ENCODE results near the gene GPR107. TPM values are rescaled to one million over a fixed set of nuclear protein-coding genes. Genes with fewer than 3 reads are reported as not detected.

The GPR107 gene
- total and polyA plus RNA-seq, 3 experiments from 2014 or later, result 4.2 to 21.4 (median 21.3) TPM

DNA sequence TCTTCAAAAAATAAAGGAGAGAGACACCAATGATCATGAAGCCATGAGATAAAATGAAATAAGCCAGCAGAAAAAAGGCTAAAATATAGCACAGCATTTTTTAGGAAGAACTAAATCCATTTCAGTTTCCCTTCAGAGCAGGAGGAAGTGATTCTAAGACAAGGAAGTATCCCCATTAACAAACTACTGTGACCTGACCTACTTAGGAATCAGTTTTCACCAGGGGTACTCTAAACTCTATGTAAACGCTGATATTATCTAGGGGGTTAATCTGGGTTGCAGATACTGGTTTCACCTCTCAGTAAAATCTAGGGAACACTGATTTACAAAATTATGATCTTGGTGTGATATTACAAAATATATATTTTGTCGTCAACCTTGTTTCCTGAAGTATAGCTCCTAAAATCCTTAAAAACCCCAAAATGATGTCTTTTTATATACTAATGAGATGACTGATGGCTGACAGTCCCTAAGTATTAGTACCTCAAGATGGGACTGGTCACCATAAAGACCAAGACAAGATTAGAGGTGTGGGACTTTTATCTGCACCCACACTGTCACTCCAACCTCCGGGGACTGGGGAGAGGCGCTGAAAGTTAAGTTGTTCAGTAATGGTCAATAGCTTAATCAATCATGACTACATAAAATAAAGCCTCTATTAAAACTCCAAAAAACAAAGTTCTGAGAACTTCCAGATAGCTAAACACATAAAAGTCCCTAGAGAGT, 7.8 kb upstream of the GPR107 start:
- Histone ChIP-seq H3K4me1 (ENCODE audit: insufficient read depth, low read length) (peaks cover 26% of the 10 kb centered on the region), H3K4me3 (ENCODE audit: low read length) (no peak overlapping the region), H3K36me3 (ENCODE audit: insufficient read depth, low read length) (no peaks in the 10 kb centered on the region), H3K27ac (ENCODE audit: low read depth, low read length) (no peak overlapping the region), H3K27me3 (ENCODE audit: insufficient read depth, low read length, poor library complexity, severe bottlenecking) (no peaks in the 10 kb centered on the region), H3K9me3 (ENCODE audit: low read length) (no peaks in the 10 kb centered on the region)
- Mint-ChIP-seq H3K36me3 (peaks cover 0 to 16% (median 6%) of the 10 kb centered on the region in 3 donors), H3K27ac (peak overlapping the region; percentile 58 to 98 (median 83)), H3K4me3 (peak overlapping the region in 6 of 7 donors; percentile 29 to 98 (median 82)), H3K27me3 (peaks cover 0 to 4% of the 10 kb centered on the region in 2 donors), H3K9me3 (peaks cover 0 to 3% (median 0%) of the 10 kb centered on the region in 5 donors), H3K4me1 (peaks cover 39 to 51% (median 41%) of the 10 kb centered on the region in 3 donors)
- POLR2A ChIA-PET, result interaction anchor here (0.5 to 3.5 kb wide), 4 partner anchors 8 to 158 kb away, joined by 3 to 29 read pairs (median 9); partner anchors contain the start of gene GPR107
- DNase-seq, result no peak
- CTCF ChIA-PET, result interaction anchor here (0.7 kb wide), 1 partner anchor 74 kb away, joined by 3 read pairs; no protein-coding TSS in a partner anchor

DNA sequence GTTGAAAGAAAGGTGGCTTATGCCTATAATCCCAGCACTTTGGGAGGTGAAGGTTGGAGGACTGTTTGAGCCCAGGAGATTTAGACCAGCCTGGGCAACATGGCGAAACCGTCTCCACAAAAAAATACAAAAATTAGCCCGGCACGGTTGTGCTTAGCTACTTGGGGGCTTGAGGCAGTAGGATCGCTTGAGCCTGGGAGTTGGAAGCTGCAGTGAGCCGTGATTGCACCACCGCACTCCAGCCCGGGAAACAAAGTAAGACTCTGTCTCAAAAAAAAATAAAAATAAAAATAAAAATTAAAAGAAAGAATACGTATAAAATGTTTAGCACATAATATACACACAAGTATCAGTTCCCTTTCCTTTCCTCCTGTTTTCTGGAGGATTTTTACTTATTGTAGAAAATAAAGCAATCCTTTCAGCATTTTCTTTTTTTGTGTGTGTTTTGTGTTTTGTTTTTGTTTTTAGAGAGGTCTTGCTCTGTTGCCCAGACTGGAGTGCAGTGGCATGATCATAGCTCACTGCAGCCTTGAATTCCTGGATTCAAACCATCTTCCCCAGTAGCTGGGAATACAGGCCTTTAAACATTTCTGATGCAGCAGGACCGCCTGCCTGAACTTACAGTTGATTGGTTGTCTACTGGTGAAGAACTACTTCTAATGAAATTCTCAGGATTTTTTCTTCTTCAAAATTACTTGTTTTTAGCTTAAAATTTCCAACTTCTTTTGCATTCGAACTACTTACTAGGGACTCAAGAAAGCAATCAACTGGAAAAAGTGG, 4.1 kb upstream of the GPR107 start:
- H3K36me3 ChIP-seq (ENCODE audit: insufficient read depth, low read length), result no peaks in the 10 kb centered on the region
- DNase-seq, result no peak
- Mint-ChIP-seq H3K4me3 (peak overlapping the region in 1 of 7 donors; percentile 65), H3K36me3 (peaks cover 0 to 11% (median 0%) of the 10 kb centered on the region in 3 donors), H3K9me3 (no peaks in the 10 kb centered on the region), H3K27me3 (no peaks in the 10 kb centered on the region), H3K4me1 (peaks cover 30 to 49% (median 47%) of the 10 kb centered on the region in 3 donors), H3K27ac (peak overlapping the region in 2 of 8 donors; percentile 58 to 74)
- H3K4me3 ChIP-seq (ENCODE audit: low read length), result no peak overlapping the region
- no peaks in the 10 kb centered on the region for H3K27me3 ChIP-seq (ENCODE audit: insufficient read depth, low read length, poor library complexity, severe bottlenecking)
- ChIA-PET POLR2A (no interaction called here), CTCF (interaction anchor here (0.6 kb wide), 1 partner anchor 43 kb away, joined by 3 read pairs; no protein-coding TSS in a partner anchor)
- no peaks in the 10 kb centered on the region for H3K9me3 ChIP-seq (ENCODE audit: low read length)
- peaks cover 27% of the 10 kb centered on the region for H3K4me1 ChIP-seq (ENCODE audit: insufficient read depth, low read length)
- H3K27ac ChIP-seq (ENCODE audit: low read depth, low read length), result no peak overlapping the region

DNA sequence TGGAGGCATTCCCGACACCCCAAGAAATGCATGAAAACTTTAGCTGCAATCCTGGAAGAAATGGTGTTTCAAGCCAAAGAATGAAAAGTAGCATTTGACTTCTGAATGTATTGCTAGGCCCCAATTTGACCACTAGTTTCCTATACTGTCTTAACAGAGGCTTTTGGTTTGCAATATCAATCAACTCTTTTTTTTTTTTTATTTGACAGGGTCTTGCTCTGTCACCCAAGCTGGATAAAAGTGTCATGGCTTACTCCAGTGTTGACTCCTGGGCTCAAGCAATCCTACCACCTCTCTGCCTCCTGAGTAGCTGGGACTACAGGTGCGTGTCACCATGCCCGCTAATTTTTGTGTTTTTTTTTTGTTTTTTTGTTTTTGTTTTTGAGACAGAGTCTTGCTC, 3.2 kb upstream of the GPR107 start:
- Mint-ChIP-seq H3K27ac (peak overlapping the region in 5 of 8 donors; percentile 20 to 74 (median 54)), H3K36me3 (peaks cover 0 to 11% (median 0%) of the 10 kb centered on the region in 3 donors), H3K4me1 (peaks cover 27 to 47% (median 43%) of the 10 kb centered on the region in 3 donors), H3K9me3 (no peaks in the 10 kb centered on the region), H3K27me3 (no peaks in the 10 kb centered on the region), H3K4me3 (peak overlapping the region in 2 of 7 donors; percentile 65 to 68)
- Histone ChIP-seq H3K4me1 (ENCODE audit: insufficient read depth, low read length) (peaks cover 26% of the 10 kb centered on the region), H3K27me3 (ENCODE audit: insufficient read depth, low read length, poor library complexity, severe bottlenecking) (no peaks in the 10 kb centered on the region), H3K9me3 (ENCODE audit: low read length) (no peaks in the 10 kb centered on the region), H3K27ac (ENCODE audit: low read depth, low read length) (no peak overlapping the region), H3K4me3 (ENCODE audit: low read length) (no peak overlapping the region), H3K36me3 (ENCODE audit: insufficient read depth, low read length) (no peaks in the 10 kb centered on the region)
- DNase-seq, result no peak
- ChIA-PET POLR2A (interaction anchor here (1.2 kb wide), 1 partner anchor 112 kb away, joined by 3 read pairs; no protein-coding TSS in a partner anchor), CTCF (no interaction called here)

DNA sequence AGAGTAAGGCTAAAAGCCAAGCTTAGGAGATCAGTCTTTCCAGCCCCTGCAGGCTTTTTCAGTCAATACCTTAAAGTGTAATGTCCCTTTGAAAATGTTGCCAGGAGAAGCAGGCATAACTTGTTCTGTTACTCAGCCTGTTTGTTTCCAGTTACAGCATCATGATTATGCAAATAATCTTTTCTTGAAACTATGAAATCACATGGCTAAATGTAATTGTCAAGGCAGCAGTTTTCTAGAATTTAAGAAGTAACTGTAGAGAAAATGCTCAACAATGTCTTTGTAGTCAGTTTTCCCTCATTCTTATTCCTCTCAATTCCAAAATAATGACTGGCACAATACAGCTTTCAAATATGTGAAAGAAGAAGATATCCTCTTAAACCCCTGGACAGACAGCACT, 1.9 kb upstream of the GPR107 start:
- no peaks in the 10 kb centered on the region for H3K9me3 Mint-ChIP-seq
- H3K36me3 ChIP-seq (ENCODE audit: insufficient read depth, low read length), result no peaks in the 10 kb centered on the region
- peaks cover 18% of the 10 kb centered on the region for H3K4me1 ChIP-seq (ENCODE audit: insufficient read depth, low read length)
- ChIA-PET CTCF (interaction anchor here (1.3 kb wide), 1 partner anchor 9 kb away, joined by 3 read pairs; the partner anchor contains the start of gene FNBP1), POLR2A (interaction anchor here (0.6 kb wide), 1 partner anchor 140 kb away, joined by 3 read pairs; no protein-coding TSS in a partner anchor)
- H3K4me3 Mint-ChIP-seq, result peak overlapping the region; percentile 20 to 99 (median 62)
- H3K9me3 ChIP-seq (ENCODE audit: low read length), result no peaks in the 10 kb centered on the region
- peaks cover 19 to 38% (median 37%) of the 10 kb centered on the region in 3 donors for H3K4me1 Mint-ChIP-seq
- no peak overlapping the region for H3K27ac ChIP-seq (ENCODE audit: low read depth, low read length)
- H3K36me3 Mint-ChIP-seq, result peaks cover 0 to 11% (median 0%) of the 10 kb centered on the region in 3 donors
- no peaks in the 10 kb centered on the region for H3K27me3 Mint-ChIP-seq
- H3K27me3 ChIP-seq (ENCODE audit: insufficient read depth, low read length, poor library complexity, severe bottlenecking), result no peaks in the 10 kb centered on the region
- no peak for DNase-seq
- peak overlapping the region; percentile 38 to 100 (median 76) for H3K27ac Mint-ChIP-seq
- H3K4me3 ChIP-seq (ENCODE audit: low read length), result no peak overlapping the region

DNA sequence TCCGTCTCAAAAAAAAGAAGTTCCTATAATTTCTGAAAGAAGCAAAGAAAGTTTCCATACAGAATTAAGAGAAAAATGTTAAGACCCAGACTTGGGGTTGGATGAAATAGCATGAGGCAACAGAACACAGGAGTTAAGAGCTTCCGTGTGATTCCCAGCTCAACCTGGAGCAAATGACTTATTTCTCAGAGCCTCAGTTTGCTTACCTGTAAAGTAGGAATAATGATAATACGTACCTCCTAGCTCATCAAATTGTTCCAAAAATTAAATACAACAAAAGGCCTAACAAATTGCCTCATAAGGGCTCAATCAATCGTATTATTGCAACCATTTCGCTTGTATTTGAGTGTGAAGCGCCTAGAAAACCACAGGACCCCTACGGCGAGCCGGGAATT, 600 bp upstream of the GPR107 start:
- Mint-ChIP-seq H3K9me3 (no peaks in the 10 kb centered on the region), H3K4me3 (peak overlapping the region; percentile 90 to 99 (median 94)), H3K27me3 (no peaks in the 10 kb centered on the region), H3K27ac (peak overlapping the region; percentile 86 to 100 (median 94)), H3K4me1 (peaks cover 19 to 43% (median 41%) of the 10 kb centered on the region in 3 donors), H3K36me3 (peaks cover 0 to 14% (median 1%) of the 10 kb centered on the region in 3 donors)
- ChIA-PET CTCF (interaction anchor here (0.8 to 2.6 kb wide), 10 partner anchors 9 to 167 kb away, joined by 3 to 16 read pairs (median 4); no protein-coding TSS in a partner anchor), POLR2A (interaction anchor here (0.7 to 2.0 kb wide), 9 partner anchors 8 to 167 kb away, joined by 3 to 13 read pairs (median 5); partner anchors contain the start of gene FNBP1)
- Histone ChIP-seq H3K4me1 (ENCODE audit: insufficient read depth, low read length) (peaks cover 18% of the 10 kb centered on the region), H3K9me3 (ENCODE audit: low read length) (no peaks in the 10 kb centered on the region), H3K27me3 (ENCODE audit: insufficient read depth, low read length, poor library complexity, severe bottlenecking) (no peaks in the 10 kb centered on the region), H3K36me3 (ENCODE audit: insufficient read depth, low read length) (no peaks in the 10 kb centered on the region), H3K27ac (ENCODE audit: low read depth, low read length) (peak overlapping the region; percentile 98), H3K4me3 (ENCODE audit: low read length) (peak overlapping the region; percentile 99)
- DNase-seq, result no peak

DNA sequence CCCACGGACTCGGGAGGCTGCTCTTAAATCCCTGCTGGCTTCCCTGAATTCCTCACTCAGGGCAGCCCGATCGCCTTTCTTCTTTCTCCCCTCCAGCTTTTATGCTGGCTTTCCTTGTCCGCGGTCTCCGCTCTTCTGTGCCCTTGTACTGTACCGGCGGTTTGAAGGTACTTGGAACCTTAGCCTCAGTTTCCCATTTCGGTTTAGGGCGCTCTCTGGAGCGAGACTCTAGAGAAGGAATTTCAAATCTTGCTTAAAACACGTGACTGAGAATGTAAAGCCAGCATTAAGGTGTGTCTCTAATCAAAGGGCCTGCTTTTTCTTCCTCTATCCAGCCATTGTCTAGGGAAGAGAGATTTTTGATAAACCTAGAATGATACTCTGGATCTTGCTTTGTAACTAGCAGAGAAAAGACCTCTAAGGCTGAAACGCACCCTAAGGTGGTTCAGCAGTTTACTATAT, 650 bp downstream of the GPR107 start:
- Mint-ChIP-seq H3K27me3 (no peaks in the 10 kb centered on the region), H3K4me1 (peaks cover 20 to 49% (median 43%) of the 10 kb centered on the region in 3 donors), H3K27ac (peak overlapping the region; percentile 91 to 100 (median 96)), H3K4me3 (peak overlapping the region; percentile 90 to 99 (median 94)), H3K36me3 (peaks cover 0 to 22% (median 4%) of the 10 kb centered on the region in 3 donors), H3K9me3 (no peaks in the 10 kb centered on the region)
- Histone ChIP-seq H3K4me3 (ENCODE audit: low read length) (peak overlapping the region; percentile 99), H3K36me3 (ENCODE audit: insufficient read depth, low read length) (no peaks in the 10 kb centered on the region), H3K27me3 (ENCODE audit: insufficient read depth, low read length, poor library complexity, severe bottlenecking) (no peaks in the 10 kb centered on the region), H3K9me3 (ENCODE audit: low read length) (no peaks in the 10 kb centered on the region), H3K4me1 (ENCODE audit: insufficient read depth, low read length) (peaks cover 18% of the 10 kb centered on the region), H3K27ac (ENCODE audit: low read depth, low read length) (peak overlapping the region; percentile 98)
- no peak for DNase-seq
- ChIA-PET CTCF (interaction anchor here (0.9 to 2.6 kb wide), 5 partner anchors 10 to 166 kb away, joined by 3 to 16 read pairs (median 4); no protein-coding TSS in a partner anchor), POLR2A (interaction anchor here (1.4 to 2.0 kb wide), 5 partner anchors 9 to 168 kb away, joined by 5 to 13 read pairs (median 7); partner anchors contain the start of gene FNBP1)

DNA sequence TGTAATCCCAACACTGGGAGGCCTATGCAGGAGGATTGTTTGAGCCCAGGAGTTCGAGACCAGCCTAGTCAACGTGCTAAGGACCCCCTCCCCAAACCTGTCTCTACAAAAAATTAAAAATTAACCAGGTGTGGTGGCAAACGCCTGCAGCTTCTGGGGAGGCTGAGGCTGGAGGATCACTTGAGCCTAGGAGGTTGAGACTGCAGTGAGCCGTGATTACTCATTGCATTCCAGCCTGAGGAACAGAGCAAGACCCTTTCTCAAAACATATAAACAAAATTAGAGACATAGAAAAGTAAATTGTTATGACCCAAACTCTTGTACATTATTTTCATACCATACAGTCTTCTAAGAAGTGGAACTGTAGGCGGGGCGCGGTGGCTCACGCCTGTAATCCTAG, 1.1 kb downstream of the GPR107 start:
- DNase-seq, result no peak
- H3K4me3 Mint-ChIP-seq, result peak overlapping the region; percentile 90 to 99 (median 94)
- H3K27ac Mint-ChIP-seq, result peak overlapping the region in 7 of 8 donors; percentile 91 to 100 (median 95)
- peaks cover 20 to 49% (median 43%) of the 10 kb centered on the region in 3 donors for H3K4me1 Mint-ChIP-seq
- H3K27me3 Mint-ChIP-seq, result no peaks in the 10 kb centered on the region
- H3K9me3 Mint-ChIP-seq, result no peaks in the 10 kb centered on the region
- Histone ChIP-seq H3K9me3 (ENCODE audit: low read length) (no peaks in the 10 kb centered on the region), H3K4me1 (ENCODE audit: insufficient read depth, low read length) (peaks cover 18% of the 10 kb centered on the region), H3K36me3 (ENCODE audit: insufficient read depth, low read length) (no peaks in the 10 kb centered on the region), H3K4me3 (ENCODE audit: low read length) (peak overlapping the region; percentile 99), H3K27me3 (ENCODE audit: insufficient read depth, low read length, poor library complexity, severe bottlenecking) (no peaks in the 10 kb centered on the region), H3K27ac (ENCODE audit: low read depth, low read length) (peak overlapping the region; percentile 98)
- ChIA-PET POLR2A (no interaction called here), CTCF (interaction anchor here (2.6 kb wide), 1 partner anchor 16 kb away, joined by 16 read pairs; no protein-coding TSS in a partner anchor)
- H3K36me3 Mint-ChIP-seq, result peaks cover 0 to 25% (median 4%) of the 10 kb centered on the region in 3 donors

All from CD8-positive, alpha-beta memory T cell (primary cell).